Measurements from ENCODE around the gene AFF2.

GRCh38 chrX:148811236-148811635 is 310.8 kb downstream of the AFF2 start:
- TF ChIP-seq, protein P1, sequence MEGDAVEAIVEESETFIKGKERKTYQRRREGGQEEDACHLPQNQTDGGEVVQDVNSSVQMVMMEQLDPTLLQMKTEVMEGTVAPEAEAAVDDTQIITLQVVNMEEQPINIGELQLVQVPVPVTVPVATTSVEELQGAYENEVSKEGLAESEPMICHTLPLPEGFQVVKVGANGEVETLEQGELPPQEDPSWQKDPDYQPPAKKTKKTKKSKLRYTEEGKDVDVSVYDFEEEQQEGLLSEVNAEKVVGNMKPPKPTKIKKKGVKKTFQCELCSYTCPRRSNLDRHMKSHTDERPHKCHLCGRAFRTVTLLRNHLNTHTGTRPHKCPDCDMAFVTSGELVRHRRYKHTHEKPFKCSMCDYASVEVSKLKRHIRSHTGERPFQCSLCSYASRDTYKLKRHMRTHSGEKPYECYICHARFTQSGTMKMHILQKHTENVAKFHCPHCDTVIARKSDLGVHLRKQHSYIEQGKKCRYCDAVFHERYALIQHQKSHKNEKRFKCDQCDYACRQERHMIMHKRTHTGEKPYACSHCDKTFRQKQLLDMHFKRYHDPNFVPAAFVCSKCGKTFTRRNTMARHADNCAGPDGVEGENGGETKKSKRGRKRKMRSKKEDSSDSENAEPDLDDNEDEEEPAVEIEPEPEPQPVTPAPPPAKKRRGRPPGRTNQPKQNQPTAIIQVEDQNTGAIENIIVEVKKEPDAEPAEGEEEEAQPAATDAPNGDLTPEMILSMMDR (IDR thresholded peaks at IDR 0.05 in 4 of 5, conservative IDR thresholded peaks at IDR 0.05 in 1 of 5): no peak
- TF ChIP-seq POLR2A (IDR thresholded peaks at IDR 0.05): no peak
